Left colon (tissue), 2 donors: ENCODE data around the gene CPB1. TPM values are rescaled to one million over a fixed set of nuclear protein-coding genes. Genes with fewer than 3 reads are reported as not detected.

Experiments used
- ATAC-seq: fragments of 200-7000 bp; cut with Tn5 transposase; one replicate; pipeline ENCODE4 v1.9.1; 2020; ENCODE audit warnings: mild to moderate bottlenecking, moderate library complexity
- DNase-seq, 2 donors: peaks; one replicate each; pipeline ENCODE4 v3.0.0-alpha.2; 2020
- intact Hi-C, 2 donors: fragments of 100-400 bp; cut with DNase I in 1 of 2; cut with micrococcal nuclease in 1 of 2; formaldehyde crosslinking; loops; one replicate each; pipeline versions ENCODE4 v1.11.2 to v1.14.0; 2022; cut with DNase I, micrococcal nuclease
- total RNA-seq, 2 donors: library from RNA; stranded (reverse); fragmentation: NEBNext Ultra II Directional; extraction: Animal tissue kit (Norgen Biotek cat#: 25700); gene quantifications; one replicate each; pipeline ENCODE4 v1.2.1, GENCODE V29; 2021
- donor health status: DM: no; HTN: no; CAD: no.
- donor health status: DM: yes; HTN: yes; CAD: no.

CPB1 gene
- total RNA-seq, 2 donors from 2014 or later = 1.1 to 3.1 TPM

GRCh38 chr3:148873270-148873927, 45.8 kb downstream of the CPB1 start:
- intact Hi-C loops = no loop called here
- ATAC-seq = no peak
- no peak for DNase-seq

- no peak for ATAC-seq
- intact Hi-C loops = no loop called here
- DNase-seq = no peak
Observed at GRCh38 chr3:148873977-148874376, 46.4 kb downstream of the CPB1 start.

GRCh38 chr3:148878095-148878494, 50.5 kb downstream of the CPB1 start:
- ATAC-seq (no peak), DNase-seq (no peak)
- intact Hi-C loops = no loop called here

- intact Hi-C loops = no loop called here
- no peak for DNase-seq
Observed at GRCh38 chr3:148879256-148879655, 51.6 kb downstream of the CPB1 start.

GRCh38 chr3:148880681-148881080, 53.1 kb downstream of the CPB1 start:
- no peak for ATAC-seq
- no peak for DNase-seq
- intact Hi-C loops = no loop called here

More at GRCh38 chr3:148879256-148879655, 51.6 kb downstream of the CPB1 start:
- no peak for ATAC-seq

- DNase-seq = no peak
- no peak for ATAC-seq
- intact Hi-C loops = no loop called here
Observed at GRCh38 chr3:148881286-148881685, 53.7 kb downstream of the CPB1 start.

- no peak for DNase-seq
- ATAC-seq = no peak
- intact Hi-C loops = no loop called here
Observed at GRCh38 chr3:148882288-148882687, 54.7 kb downstream of the CPB1 start.

GRCh38 chr3:148883163-148883562, 55.6 kb downstream of the CPB1 start:
- ATAC-seq (no peak), DNase-seq (no peak)
- intact Hi-C loops = no loop called here

- intact Hi-C loops = no loop called here
- no peak for ATAC-seq
- DNase-seq = no peak
Observed at GRCh38 chr3:148884261-148884660, 56.6 kb downstream of the CPB1 start.

GRCh38 chr3:148889828-148890227, 62.2 kb downstream of the CPB1 start:
- intact Hi-C loops = no loop called here
- no peak for ATAC-seq
- DNase-seq = no peak

GRCh38 chr3:148896062-148896461, 68.5 kb downstream of the CPB1 start:
- ATAC-seq (no peak), DNase-seq (no peak)
- intact Hi-C loops = no loop called here

- no peak for DNase-seq
- intact Hi-C loops = no loop called here
- no peak for ATAC-seq
Observed at GRCh38 chr3:148901987-148902791, 74.6 kb downstream of the CPB1 start.

- DNase-seq = no peak
- intact Hi-C loops = no loop called here
- ATAC-seq = no peak
Observed at GRCh38 chr3:148903022-148903442, 75.4 kb downstream of the CPB1 start.

GRCh38 chr3:148903941-148904340, 76.3 kb downstream of the CPB1 start:
- DNase-seq (no peak), ATAC-seq (no peak)
- intact Hi-C loops = no loop called here

- intact Hi-C loops = no loop called here
- DNase-seq (no peak), ATAC-seq (no peak)
Observed at GRCh38 chr3:148906667-148907066, 79.1 kb downstream of the CPB1 start.

Other genes starting within 250 kb of the CPB1 start
- gene AGTR1, start 129.9 kb upstream of the CPB1 start, total RNA-seq = 1 to 10 TPM in 1 of 2 donors, under 1 TPM in 1; 0.85 to 5.4 TPM
- gene CPA3, start 37.5 kb downstream of the CPB1 start, total RNA-seq = 10 to 100 TPM in 1 of 2 donors, 1 to 10 TPM in 1; 1.9 to 11.0 TPM
- gene GYG1, start 163.7 kb downstream of the CPB1 start, total RNA-seq = 10 to 100 TPM; 18.5 to 31.2 TPM